ENCODE measurements around the gene PHC3. TPM values are rescaled to one million over a fixed set of nuclear protein-coding genes. Genes with fewer than 3 reads are reported as not detected.
A peak's percentile ranks its signal among the peaks of the same experiment; 100 is the strongest.
"Not testable (repeated sequence)": the region's sequence is repeated elsewhere in the genome, so short reads cannot be mapped to it uniquely, and the experiment has no call there.

PHC3 gene
- total RNA-seq, 1 donor from 2014 or later = 13.7 TPM

DNA sequence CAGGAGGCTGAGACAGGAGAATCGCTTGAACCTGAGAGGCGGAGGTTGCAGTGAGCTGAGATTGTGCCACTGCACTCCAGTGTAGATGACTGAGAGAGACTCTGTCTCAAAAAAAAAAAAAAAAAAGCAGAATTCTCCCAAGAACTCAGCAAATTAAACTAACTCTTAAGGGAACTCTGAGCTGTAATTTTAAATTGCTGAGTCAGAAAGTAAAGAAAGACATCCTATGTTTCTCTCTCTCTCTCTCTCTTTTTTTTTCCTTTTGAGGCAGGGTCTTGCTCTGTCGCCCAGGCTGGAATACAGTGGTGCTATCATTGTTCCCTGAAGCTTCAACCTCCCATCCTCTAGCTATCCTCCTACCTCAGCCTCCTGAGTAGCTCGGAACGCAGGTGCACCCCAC lies 20.0 kb upstream of the PHC3 start:
- DNase-seq (ENCODE audit: low read depth) (no peak), FAIRE-seq (no peak)
- H3K36me3 ChIP-seq (ENCODE audit: control insufficient read depth, insufficient read depth, low read length) = no peaks in the 10 kb centered on the region
- H3K27me3 ChIP-seq (ENCODE audit: control insufficient read depth, insufficient read depth, low read length) = no peaks in the 10 kb centered on the region
- H3K4me3 ChIP-seq (ENCODE audit: low read depth, low read length) = no peak overlapping the region
- TF ChIP-seq CTCF (IDR thresholded peaks at IDR 0.05; ENCODE audit: insufficient read depth, low read length, severe bottlenecking) = no peak

GRCh38 chr3:170200987-170201386 lies 19.5 kb upstream of the PHC3 start:
- FAIRE-seq (no peak), DNase-seq (ENCODE audit: low read depth) (peak; percentile 35)
- no peak for TF ChIP-seq CTCF (IDR thresholded peaks at IDR 0.05; ENCODE audit: insufficient read depth, low read length, severe bottlenecking)
- Histone ChIP-seq H3K27me3 (ENCODE audit: control insufficient read depth, insufficient read depth, low read length) (no peaks in the 10 kb centered on the region), H3K4me3 (ENCODE audit: low read depth, low read length) (no peak overlapping the region), H3K36me3 (ENCODE audit: control insufficient read depth, insufficient read depth, low read length) (no peaks in the 10 kb centered on the region)

- Histone ChIP-seq H3K27me3 (ENCODE audit: control insufficient read depth, insufficient read depth, low read length) (no peaks in the 10 kb centered on the region), H3K4me3 (ENCODE audit: low read depth, low read length) (no peak overlapping the region), H3K36me3 (ENCODE audit: control insufficient read depth, insufficient read depth, low read length) (no peaks in the 10 kb centered on the region)
- DNase-seq (ENCODE audit: low read depth) (peak; percentile 90), FAIRE-seq (no peak)
- no peak for TF ChIP-seq CTCF (IDR thresholded peaks at IDR 0.05; ENCODE audit: insufficient read depth, low read length, severe bottlenecking)
Measured at GRCh38 chr3:170196833-170197232, 15.3 kb upstream of the PHC3 start.

- not testable (repeated sequence) for DNase-seq (ENCODE audit: low read depth); H3K4me3 ChIP-seq (ENCODE audit: low read depth, low read length); FAIRE-seq
Measured at GRCh38 chr3:170195759-170196158, 14.2 kb upstream of the PHC3 start.

GRCh38 chr3:170189398-170190256 lies 8.1 kb upstream of the PHC3 start:
- FAIRE-seq (no peak), DNase-seq (ENCODE audit: low read depth) (no peak)
- Histone ChIP-seq H3K4me3 (ENCODE audit: low read depth, low read length) (no peak overlapping the region), H3K36me3 (ENCODE audit: control insufficient read depth, insufficient read depth, low read length) (no peaks in the 10 kb centered on the region), H3K27me3 (ENCODE audit: control insufficient read depth, insufficient read depth, low read length) (no peaks in the 10 kb centered on the region)
- TF ChIP-seq CTCF (IDR thresholded peaks at IDR 0.05; ENCODE audit: insufficient read depth, low read length, severe bottlenecking) = no peak

More at GRCh38 chr3:170195759-170196158, 14.2 kb upstream of the PHC3 start:
- not testable (repeated sequence) for H3K27me3 ChIP-seq (ENCODE audit: control insufficient read depth, insufficient read depth, low read length); H3K36me3 ChIP-seq (ENCODE audit: control insufficient read depth, insufficient read depth, low read length)

- Histone ChIP-seq H3K27me3 (ENCODE audit: control insufficient read depth, insufficient read depth, low read length) (no peaks in the 10 kb centered on the region), H3K4me3 (ENCODE audit: low read depth, low read length) (peak overlapping the region; percentile 81), H3K36me3 (ENCODE audit: control insufficient read depth, insufficient read depth, low read length) (peaks cover 1% of the 10 kb centered on the region)
- no peak for FAIRE-seq
- TF ChIP-seq CTCF (IDR thresholded peaks at IDR 0.05; ENCODE audit: insufficient read depth, low read length, severe bottlenecking) = no peak
- peak; percentile 45 for DNase-seq (ENCODE audit: low read depth)
Measured at GRCh38 chr3:170180079-170180907, 1.2 kb downstream of the PHC3 start.

All from bronchial epithelial cell (primary cell).